GM19452 (cell line): ENCODE data around the gene S100B.

Experiments used
- ATAC-seq: cut with Tn5 transposase; IDR thresholded peaks from one replicate; pipeline ENCODE4 v1.9.1; 2021; ENCODE audit not compliant: unreplicated experiment

S100B gene

GRCh38 chr21:46562964-46563607, 41.8 kb downstream of the S100B start:
- no peak for ATAC-seq

- no peak for ATAC-seq
These were observed 42.4 kb downstream of the S100B start for GRCh38 chr21:46562472-46562871.

GRCh38 chr21:46561445-46562090, 43.3 kb downstream of the S100B start:
- no peak for ATAC-seq

- no peak for ATAC-seq
These were observed 44.1 kb downstream of the S100B start for GRCh38 chr21:46560568-46561444.

- ATAC-seq: no peak
These were observed 45.4 kb downstream of the S100B start for GRCh38 chr21:46559291-46559983.

- ATAC-seq: no peak
These were observed 46.9 kb downstream of the S100B start for GRCh38 chr21:46557919-46558392.

GRCh38 chr21:46557469-46557868, 47.4 kb downstream of the S100B start:
- no peak for ATAC-seq

GRCh38 chr21:46556802-46557201, 48.1 kb downstream of the S100B start:
- ATAC-seq: no peak

- ATAC-seq: no peak
These were observed 49.2 kb downstream of the S100B start for GRCh38 chr21:46555678-46556077.

GRCh38 chr21:46555225-46555617, 49.7 kb downstream of the S100B start:
- ATAC-seq: no peak

GRCh38 chr21:46554431-46555224, 50.3 kb downstream of the S100B start:
- ATAC-seq: no peak

GRCh38 chr21:46553993-46554392, 50.9 kb downstream of the S100B start:
- ATAC-seq: no peak

GRCh38 chr21:46552865-46553379, 52.0 kb downstream of the S100B start:
- no peak for ATAC-seq

- ATAC-seq: no peak
These were observed 52.6 kb downstream of the S100B start for GRCh38 chr21:46552274-46552673.

- no peak for ATAC-seq
These were observed 53.1 kb downstream of the S100B start for GRCh38 chr21:46551636-46552241.

- ATAC-seq: no peak
These were observed 54.6 kb downstream of the S100B start for GRCh38 chr21:46550116-46550941.

- ATAC-seq: no peak
These were observed 55.2 kb downstream of the S100B start for GRCh38 chr21:46549650-46550049.
